AG09309 (cell line): ENCODE measurements around the gene PHF3.
"Not testable (repeated sequence)": the region's sequence is repeated elsewhere in the genome, so short reads cannot be mapped to it uniquely, and the experiment has no call there.

ENCODE experiments used
- DNase-seq: peaks from one replicate; pipeline ENCODE4 v3.0.0-alpha.2; 2010; ENCODE audit warnings: low read depth
- H3K4me3 ChIP-seq: 2 replicates; pipeline ENCODE4 v1.5.1; 2011; ENCODE audit warnings: mild to moderate bottlenecking, low read depth, low read length, moderate library complexity; ENCODE audit not compliant: control insufficient read depth
- TF ChIP-seq, protein P1 (sequence below): IDR thresholded peaks from 2 replicates; pipeline ENCODE4 v1.5.1; 2011; ENCODE audit warnings: mild to moderate bottlenecking, low read depth, low read length, inconsistent platforms; ENCODE audit not compliant: insufficient read depth, control insufficient read depth; ENCODE audit errors: missing control alignments

Gene PHF3

DNA sequence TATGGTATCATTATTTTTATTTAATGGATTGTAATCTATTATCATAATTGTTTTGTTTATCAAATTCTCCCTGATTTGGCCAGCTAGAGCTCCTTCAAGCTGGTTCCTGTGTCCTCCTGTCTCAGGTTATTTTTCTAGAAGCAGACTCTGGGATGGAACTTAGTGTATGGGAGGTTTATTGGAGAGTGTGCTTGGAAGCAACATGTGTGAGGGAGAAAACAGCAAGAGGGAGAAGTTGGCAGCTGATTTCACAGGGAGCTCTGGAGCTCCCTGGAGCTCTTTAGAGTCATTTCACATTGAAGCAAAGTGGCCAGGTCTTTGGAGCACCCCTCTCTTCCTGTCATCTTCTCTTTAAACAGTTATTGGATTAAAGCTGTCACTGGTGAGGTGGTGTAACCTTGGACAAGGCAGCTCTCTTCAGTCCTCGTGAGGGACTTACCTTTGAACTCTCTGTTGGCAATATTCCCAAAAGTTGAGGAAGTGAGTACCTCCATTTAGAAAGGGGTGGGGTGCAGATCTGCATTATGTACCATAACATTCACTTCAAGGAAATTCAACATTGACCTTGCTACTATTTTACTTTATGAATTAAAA, 103.6 kb downstream of the PHF3 start:
- TF ChIP-seq, protein P1, sequence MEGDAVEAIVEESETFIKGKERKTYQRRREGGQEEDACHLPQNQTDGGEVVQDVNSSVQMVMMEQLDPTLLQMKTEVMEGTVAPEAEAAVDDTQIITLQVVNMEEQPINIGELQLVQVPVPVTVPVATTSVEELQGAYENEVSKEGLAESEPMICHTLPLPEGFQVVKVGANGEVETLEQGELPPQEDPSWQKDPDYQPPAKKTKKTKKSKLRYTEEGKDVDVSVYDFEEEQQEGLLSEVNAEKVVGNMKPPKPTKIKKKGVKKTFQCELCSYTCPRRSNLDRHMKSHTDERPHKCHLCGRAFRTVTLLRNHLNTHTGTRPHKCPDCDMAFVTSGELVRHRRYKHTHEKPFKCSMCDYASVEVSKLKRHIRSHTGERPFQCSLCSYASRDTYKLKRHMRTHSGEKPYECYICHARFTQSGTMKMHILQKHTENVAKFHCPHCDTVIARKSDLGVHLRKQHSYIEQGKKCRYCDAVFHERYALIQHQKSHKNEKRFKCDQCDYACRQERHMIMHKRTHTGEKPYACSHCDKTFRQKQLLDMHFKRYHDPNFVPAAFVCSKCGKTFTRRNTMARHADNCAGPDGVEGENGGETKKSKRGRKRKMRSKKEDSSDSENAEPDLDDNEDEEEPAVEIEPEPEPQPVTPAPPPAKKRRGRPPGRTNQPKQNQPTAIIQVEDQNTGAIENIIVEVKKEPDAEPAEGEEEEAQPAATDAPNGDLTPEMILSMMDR: no peak
- H3K4me3 ChIP-seq: no peak overlapping the region
- no peak for DNase-seq

DNA sequence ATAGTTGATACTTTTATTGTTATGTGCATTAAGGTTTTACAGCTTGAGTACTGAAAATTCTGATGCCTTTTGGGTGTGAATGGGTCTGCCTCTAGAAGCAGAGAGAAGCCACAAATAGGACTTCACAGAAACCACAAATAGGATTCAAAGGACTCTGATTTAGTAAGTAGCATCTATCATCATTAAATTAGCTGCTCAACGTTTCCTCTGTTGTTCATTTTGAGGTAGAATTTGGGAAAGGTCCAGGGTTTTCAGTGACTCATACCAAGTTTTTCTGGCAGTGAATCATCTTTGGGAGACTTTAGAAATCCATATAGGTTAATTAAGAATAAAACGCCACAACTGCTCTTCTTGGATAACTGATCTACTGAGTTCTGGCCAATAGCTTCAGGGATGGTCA, 105.1 kb downstream of the PHF3 start:
- H3K4me3 ChIP-seq: no peak overlapping the region
- TF ChIP-seq, protein P1: no peak

DNA sequence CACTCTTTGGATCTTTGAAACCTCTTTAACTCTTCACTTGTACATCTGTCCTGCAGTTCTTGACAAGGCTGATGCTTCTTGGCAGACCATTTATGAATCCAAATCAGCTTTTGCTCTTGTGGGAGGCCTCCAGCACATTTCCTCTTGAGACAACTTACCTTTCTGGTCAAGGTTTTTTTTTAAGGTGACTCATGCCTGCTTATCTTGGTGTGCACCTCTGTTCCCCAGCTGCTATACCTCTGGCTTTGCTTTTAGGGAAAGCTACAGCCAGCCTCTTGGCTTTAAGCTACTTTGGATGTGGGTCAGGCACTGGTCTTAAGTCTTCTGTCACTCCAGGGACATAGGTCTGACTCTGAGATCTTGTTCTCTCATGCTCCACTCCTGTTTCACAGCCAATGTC, 106.5 kb downstream of the PHF3 start:
- DNase-seq: no peak
- TF ChIP-seq, protein P1: no peak
- H3K4me3 ChIP-seq: no peak overlapping the region

More for the DNA sequence above, 105.1 kb downstream of the PHF3 start:
- peak; percentile 31 for DNase-seq

DNA sequence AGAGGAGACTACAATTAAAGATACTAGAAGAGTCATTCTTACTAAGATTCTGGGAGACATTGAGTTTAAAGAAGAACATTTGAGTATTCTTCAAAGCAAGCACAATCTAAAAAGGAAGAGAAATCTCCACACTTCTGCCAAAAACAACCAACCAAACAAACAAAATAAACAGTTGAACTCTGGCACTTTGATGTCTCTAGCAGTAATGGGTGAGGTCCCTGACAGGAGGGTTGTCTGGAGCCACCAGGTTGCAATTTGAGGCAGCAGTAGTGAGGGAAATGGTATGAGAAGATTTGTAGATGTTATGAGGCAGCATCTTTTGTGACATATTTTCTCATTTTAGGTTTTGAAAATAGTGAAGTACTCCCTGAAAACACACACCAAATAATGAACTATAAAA, 108.1 kb downstream of the PHF3 start:
- DNase-seq: no peak
- no peak overlapping the region for H3K4me3 ChIP-seq
- TF ChIP-seq, protein P1: no peak

DNA sequence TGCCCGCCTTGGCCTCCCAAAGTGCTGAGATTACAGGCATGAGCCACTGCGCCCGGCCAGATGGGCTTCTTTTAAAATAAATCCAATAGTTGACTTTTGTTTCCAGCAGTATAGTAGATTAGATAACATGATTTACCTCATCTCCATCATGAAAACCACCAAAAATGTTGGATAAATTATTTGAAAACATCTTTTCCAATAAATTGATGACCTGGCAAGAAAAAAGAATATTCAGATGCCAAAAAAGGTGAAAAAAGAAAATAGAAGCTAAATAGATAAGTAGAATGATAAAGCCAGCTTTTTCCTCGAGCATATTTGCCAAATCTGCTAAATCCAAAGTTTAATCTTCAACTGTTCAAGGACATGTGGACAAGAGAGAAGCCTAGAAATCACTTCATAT, 109.2 kb downstream of the PHF3 start:
- DNase-seq: no peak
- TF ChIP-seq, protein P1: no peak
- H3K4me3 ChIP-seq: no peak overlapping the region

DNA sequence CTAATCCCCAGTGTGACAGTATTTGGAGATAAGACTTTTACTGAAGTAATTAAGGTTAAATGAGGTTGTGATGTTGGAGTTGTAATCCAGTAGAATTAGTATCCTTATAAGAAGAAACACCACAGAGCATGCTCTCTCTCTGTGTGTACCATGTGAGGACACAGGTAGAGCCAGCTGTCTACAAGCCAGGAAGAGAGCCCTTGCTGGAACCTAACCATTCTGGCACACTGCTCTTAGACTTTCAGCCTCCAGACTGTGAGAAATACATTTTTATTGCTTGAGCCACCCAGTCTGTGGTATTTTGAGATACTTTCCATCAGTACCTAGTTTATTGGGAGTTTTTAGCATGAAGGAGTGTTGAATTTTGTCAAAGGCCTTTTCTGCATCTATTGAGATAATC, 110.2 kb downstream of the PHF3 start:
- TF ChIP-seq, protein P1: no peak
- no peak for DNase-seq
- no peak overlapping the region for H3K4me3 ChIP-seq

DNA sequence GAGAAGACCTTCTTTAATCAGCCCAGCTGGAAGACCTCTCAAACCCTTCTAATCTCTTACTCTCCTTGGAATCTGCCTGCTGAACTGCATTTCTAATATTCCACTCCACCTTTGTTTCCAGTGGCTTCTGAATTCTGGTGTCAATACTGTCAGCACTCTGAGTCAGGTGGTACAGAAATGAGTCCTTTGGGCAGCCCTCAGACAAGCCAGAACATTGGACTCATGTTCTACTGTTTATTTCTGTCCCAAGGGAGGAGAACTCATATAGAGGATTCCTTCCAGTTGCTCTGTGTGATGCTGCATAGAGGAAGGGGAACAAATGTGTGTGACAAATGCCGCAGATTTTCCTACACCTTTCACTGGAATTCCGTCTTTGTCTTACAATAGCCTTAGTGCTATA, 114.8 kb downstream of the PHF3 start:
- no peak for DNase-seq
- TF ChIP-seq, protein P1: no peak

DNA sequence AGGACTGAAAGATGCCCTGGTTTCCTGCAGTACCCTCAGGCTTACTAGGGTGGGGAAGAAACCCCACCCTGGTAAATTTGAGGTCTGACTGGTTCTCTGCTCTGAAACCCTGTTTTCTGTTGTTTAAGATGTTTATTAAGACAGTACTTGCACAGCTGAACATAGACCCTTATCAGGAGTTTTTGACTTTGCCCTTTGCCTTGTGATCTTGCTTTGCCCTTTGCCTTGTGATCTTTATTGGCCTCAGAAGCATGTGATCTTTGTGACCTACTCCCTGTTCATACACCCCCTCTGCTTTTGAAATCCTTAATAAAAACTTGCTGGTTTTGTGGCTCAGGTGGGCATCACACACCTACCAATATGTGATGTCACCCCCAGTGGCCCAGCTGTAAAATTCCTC, 121.7 kb downstream of the PHF3 start:
- not testable (repeated sequence) for DNase-seq, H3K4me3 ChIP-seq

More for the DNA sequence above, 114.8 kb downstream of the PHF3 start:
- no peak overlapping the region for H3K4me3 ChIP-seq
